Measurements from ENCODE around the gene SOCS6. TPM values are rescaled to one million over a fixed set of nuclear protein-coding genes. Genes with fewer than 3 reads are reported as not detected.

The SOCS6 gene
- polyA plus RNA-seq, 2 of the 4 experiments (the other 2 are of a cell fraction): 31.2 to 88.2 TPM

DNA sequence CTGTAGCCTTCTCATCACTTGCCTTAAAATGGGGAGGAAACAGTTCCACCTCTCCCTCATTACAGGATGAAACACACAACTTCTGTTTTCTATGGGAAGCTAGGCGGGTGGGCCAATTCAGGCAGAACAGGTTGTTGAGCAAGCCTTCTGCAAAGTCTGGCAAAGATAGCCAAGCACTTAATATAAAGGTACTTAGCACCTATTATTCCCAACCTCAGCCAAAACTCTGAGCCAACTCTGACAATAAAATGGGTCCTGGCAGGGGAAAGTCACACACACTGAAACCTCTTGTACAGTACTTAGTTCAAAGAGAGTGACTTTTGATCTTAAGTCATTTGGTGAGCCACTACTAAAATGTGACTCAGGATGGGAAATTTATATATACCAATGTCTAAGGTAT lies 15.8 kb upstream of the SOCS6 start:
- ChIA-PET CTCF (interaction anchor here (1.3 kb wide), 1 partner anchor 16 kb away, joined by 3 read pairs; no protein-coding TSS in a partner anchor), POLR2A (no interaction called here)
- DNase-seq (ENCODE audit: low read depth in 1 of 2, low spot score in 1 of 2): no peak
- FAIRE-seq: no peak
- TF ChIP-seq FOSB (CRISPR knock-in tag; IDR thresholded peaks at IDR 0.05): no peak
- TF ChIP-seq, protein P1, sequence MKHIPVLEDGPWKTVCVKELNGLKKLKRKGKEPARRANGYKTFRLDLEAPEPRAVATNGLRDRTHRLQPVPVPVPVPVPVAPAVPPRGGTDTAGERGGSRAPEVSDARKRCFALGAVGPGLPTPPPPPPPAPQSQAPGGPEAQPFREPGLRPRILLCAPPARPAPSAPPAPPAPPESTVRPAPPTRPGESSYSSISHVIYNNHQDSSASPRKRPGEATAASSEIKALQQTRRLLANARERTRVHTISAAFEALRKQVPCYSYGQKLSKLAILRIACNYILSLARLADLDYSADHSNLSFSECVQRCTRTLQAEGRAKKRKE (CRISPR knock-in tag; IDR thresholded peaks at IDR 0.05; ENCODE audit: low read depth): no peak
- no peak for TF ChIP-seq USF2 (IDR thresholded peaks at IDR 0.05)
- TF ChIP-seq SREBF2 (IDR thresholded peaks at IDR 0.05): no peak
- TF ChIP-seq CBX2 (IDR thresholded peaks at IDR 0.05; ENCODE audit: borderline replicate concordance, low read depth): no peak
- TF ChIP-seq REST (IDR thresholded peaks at IDR 0.05): no peak
- no peak for TF ChIP-seq EHMT2 (IDR thresholded peaks at IDR 0.05; ENCODE audit: low read depth)
- TF ChIP-seq MAZ (IDR thresholded peaks at IDR 0.05; ENCODE audit: borderline replicate concordance, low read depth, low read length): no peak
- TF ChIP-seq MYC (IDR thresholded peaks at IDR 0.05; ENCODE audit: borderline replicate concordance, low read length): no peak
- TF ChIP-seq ELK1 (IDR thresholded peaks at IDR 0.05; ENCODE audit: low read depth, low read length): no peak
- TF ChIP-seq HOXB13 (CRISPR knock-in tag; IDR thresholded peaks at IDR 0.05; ENCODE audit: low read depth): no peak
- no peak for TF ChIP-seq KDM1A (IDR thresholded peaks at IDR 0.05; ENCODE audit: low read depth)
- Histone ChIP-seq H3K4me3 (no peak overlapping the region), H3K4me1 (no peaks in the 10 kb centered on the region), H3K9me3 (peaks cover 30% of the 10 kb centered on the region), H3K27ac (no peak overlapping the region), H3K4me2 (no peak overlapping the region)
- ATAC-seq: no peak
- 88% methylated on average over 1 of the region's 1 CpG for WGBS (ENCODE audit: missing lambda C conversion rate)

DNA sequence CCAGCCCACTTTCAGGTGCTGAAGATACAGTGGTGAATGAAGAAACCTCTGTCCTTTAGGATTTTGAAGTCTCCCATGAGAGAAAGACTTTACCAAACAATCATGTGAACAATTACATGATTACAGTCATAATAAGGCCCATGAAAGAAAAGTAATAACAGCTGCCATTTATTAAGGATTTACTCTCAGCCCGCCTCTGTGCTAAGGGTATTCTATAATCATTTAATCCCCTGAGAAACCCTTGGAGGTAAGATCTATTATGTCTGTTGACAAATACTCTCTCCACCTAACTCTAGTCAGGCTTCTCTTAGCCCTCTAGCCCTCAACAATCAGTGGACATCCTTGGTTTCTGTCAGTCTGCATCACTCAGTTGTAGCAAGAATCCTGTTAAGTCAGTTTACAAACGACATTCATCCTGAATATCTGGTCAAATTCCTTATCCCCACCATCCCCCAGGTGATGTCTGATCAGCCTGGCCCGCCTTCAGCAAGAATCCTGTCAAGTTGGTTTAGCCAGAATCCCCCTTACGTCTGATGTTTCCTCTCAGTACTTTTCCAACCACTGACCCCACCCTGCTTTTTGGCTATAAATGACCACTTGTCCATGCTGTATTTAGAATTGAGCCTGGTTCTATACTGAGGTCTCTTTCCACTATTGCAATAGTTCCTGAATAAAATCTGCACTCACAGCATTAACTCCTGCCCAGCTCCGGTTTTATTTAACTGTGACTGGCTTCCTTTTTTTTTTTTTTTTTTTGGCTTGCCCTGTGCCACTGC lies 12.2 kb upstream of the SOCS6 start:
- Histone ChIP-seq H3K4me1 (0 out of 3 replicates have a peak, but pooled peaks cover 6% of the 10 kb centered on the region), H3K27ac (0 out of 6 replicates have a peak overlapping the region, but pooled peaks of 1 of the 2 experiments have one; percentile 14), H3K4me2 (no peak overlapping the region), H3K9me3 (peaks cover 25% of the 10 kb centered on the region), H3K4me3 (no peak overlapping the region)
- DNase-seq (ENCODE audit: low read depth in 1 of 2, low spot score in 1 of 2): no peak
- CTCF ChIA-PET: no interaction called here
- no peak for ATAC-seq
- POLR2A ChIA-PET: no interaction called here
- 75% methylated on average over 5 of the region's 5 CpGs for whole genome bisulfite sequencing (ENCODE audit: missing lambda C conversion rate)
- no peak for FAIRE-seq
- TF ChIP-seq, protein P2, sequence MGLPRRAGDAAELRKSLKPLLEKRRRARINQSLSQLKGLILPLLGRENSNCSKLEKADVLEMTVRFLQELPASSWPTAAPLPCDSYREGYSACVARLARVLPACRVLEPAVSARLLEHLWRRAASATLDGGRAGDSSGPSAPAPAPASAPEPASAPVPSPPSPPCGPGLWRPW (IDR thresholded peaks at IDR 0.05): no peak
- no peak for TF ChIP-seq HOXB13 (CRISPR knock-in tag; IDR thresholded peaks at IDR 0.05; ENCODE audit: low read depth)
- no peak for TF ChIP-seq MYC (IDR thresholded peaks at IDR 0.05; ENCODE audit: borderline replicate concordance, low read length)
- no peak for TF ChIP-seq HOXA7 (CRISPR knock-in tag; IDR thresholded peaks at IDR 0.05)
- TF ChIP-seq BCL3 (IDR thresholded peaks at IDR 0.05): no peak
- TF ChIP-seq EHF (CRISPR knock-in tag; IDR thresholded peaks at IDR 0.05): no peak
- TF ChIP-seq FOSL2 (IDR thresholded peaks at IDR 0.05): no peak
- no peak for TF ChIP-seq FOSL2 (CRISPR knock-in tag; IDR thresholded peaks at IDR 0.05)
- TF ChIP-seq CBX2 (IDR thresholded peaks at IDR 0.05; ENCODE audit: borderline replicate concordance, low read depth): no peak
- no peak for TF ChIP-seq ZNF302 (CRISPR knock-in tag; IDR thresholded peaks at IDR 0.05)
- TF ChIP-seq, protein P3, sequence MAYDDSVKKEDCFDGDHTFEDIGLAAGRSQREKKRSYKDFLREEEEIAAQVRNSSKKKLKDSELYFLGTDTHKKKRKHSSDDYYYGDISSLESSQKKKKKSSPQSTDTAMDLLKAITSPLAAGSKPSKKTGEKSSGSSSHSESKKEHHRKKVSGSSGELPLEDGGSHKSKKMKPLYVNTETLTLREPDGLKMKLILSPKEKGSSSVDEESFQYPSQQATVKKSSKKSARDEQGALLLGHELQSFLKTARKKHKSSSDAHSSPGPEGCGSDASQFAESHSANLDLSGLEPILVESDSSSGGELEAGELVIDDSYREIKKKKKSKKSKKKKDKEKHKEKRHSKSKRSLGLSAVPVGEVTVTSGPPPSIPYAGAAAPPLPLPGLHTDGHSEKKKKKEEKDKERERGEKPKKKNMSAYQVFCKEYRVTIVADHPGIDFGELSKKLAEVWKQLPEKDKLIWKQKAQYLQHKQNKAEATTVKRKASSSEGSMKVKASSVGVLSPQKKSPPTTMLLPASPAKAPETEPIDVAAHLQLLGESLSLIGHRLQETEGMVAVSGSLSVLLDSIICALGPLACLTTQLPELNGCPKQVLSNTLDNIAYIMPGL (CRISPR knock-in tag; IDR thresholded peaks at IDR 0.05; ENCODE audit: borderline replicate concordance): no peak
- no peak for TF ChIP-seq KDM1A (IDR thresholded peaks at IDR 0.05; ENCODE audit: low read depth)
- TF ChIP-seq BHLHE40 (IDR thresholded peaks at IDR 0.05; ENCODE audit: low read depth, low read length): no peak
- TF ChIP-seq, protein P1 (CRISPR knock-in tag; IDR thresholded peaks at IDR 0.05; ENCODE audit: low read depth): no peak
- TF ChIP-seq RFX5 (IDR thresholded peaks at IDR 0.05): no peak
- no peak for TF ChIP-seq RNF2 (IDR thresholded peaks at IDR 0.05; ENCODE audit: borderline replicate concordance, low read depth)

Data from A549 (cell line).